Measurements from ENCODE around the gene NCKAP5. TPM values are rescaled to one million over a fixed set of nuclear protein-coding genes. Genes with fewer than 3 reads are reported as not detected.

The NCKAP5 gene
- total RNA-seq, 1 donor from 2014 or later: 0.26 TPM

DNA sequence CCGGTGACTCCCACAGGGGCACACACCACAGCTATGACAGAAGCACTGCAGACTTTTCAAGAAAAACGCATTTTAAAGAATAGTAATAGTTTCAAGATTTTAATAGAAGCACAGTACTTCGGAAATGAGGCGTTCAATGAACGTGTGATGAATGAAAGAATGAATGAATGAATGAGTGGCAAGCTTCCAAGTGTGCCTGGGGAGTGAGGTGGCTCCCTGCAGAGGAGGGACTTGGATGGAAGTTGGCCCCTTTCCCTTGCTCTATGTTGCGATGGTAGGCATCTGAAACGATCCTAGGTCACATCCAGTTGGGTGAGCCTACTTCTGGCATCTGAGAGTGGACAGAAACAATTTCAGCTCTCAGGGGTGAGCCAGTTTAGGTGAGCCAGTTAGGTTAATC, 65.6 kb downstream of the NCKAP5 start:
- no peak overlapping the region for H3K4me3 ChIP-seq (ENCODE audit: low read depth, low read length)
- TF ChIP-seq, protein P1, sequence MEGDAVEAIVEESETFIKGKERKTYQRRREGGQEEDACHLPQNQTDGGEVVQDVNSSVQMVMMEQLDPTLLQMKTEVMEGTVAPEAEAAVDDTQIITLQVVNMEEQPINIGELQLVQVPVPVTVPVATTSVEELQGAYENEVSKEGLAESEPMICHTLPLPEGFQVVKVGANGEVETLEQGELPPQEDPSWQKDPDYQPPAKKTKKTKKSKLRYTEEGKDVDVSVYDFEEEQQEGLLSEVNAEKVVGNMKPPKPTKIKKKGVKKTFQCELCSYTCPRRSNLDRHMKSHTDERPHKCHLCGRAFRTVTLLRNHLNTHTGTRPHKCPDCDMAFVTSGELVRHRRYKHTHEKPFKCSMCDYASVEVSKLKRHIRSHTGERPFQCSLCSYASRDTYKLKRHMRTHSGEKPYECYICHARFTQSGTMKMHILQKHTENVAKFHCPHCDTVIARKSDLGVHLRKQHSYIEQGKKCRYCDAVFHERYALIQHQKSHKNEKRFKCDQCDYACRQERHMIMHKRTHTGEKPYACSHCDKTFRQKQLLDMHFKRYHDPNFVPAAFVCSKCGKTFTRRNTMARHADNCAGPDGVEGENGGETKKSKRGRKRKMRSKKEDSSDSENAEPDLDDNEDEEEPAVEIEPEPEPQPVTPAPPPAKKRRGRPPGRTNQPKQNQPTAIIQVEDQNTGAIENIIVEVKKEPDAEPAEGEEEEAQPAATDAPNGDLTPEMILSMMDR (IDR thresholded peaks at IDR 0.05; ENCODE audit: insufficient read depth, low read length, severe bottlenecking): no peak

DNA sequence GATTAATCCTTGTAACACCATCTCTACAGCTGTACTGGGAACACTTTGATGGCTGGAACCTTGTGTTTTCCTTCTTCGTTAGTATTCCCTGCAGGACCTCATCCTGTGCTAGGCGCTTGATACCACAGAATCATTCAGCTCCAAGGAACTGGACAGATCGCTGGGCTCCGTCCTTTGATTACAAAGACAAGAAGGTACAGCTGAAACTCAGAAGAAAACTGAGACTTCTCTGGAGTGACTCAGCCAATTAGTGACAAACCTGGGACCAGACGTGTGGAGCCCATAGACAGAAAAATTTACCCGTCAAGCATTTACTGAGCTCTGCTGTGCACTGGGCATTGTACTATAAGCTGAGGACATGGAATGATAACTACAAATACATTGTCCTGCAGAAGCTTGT, 67.3 kb downstream of the NCKAP5 start:
- DNase-seq (ENCODE audit: low read depth) (no peak), FAIRE-seq (no peak)
- Histone ChIP-seq H3K36me3 (ENCODE audit: control insufficient read depth, insufficient read depth, low read length) (no peaks in the 10 kb centered on the region), H3K27me3 (ENCODE audit: control insufficient read depth, insufficient read depth, low read length) (no peaks in the 10 kb centered on the region), H3K4me3 (ENCODE audit: low read depth, low read length) (no peak overlapping the region)
- TF ChIP-seq, protein P1 (IDR thresholded peaks at IDR 0.05; ENCODE audit: insufficient read depth, low read length, severe bottlenecking): no peak

More for the DNA sequence above, 65.6 kb downstream of the NCKAP5 start:
- DNase-seq (ENCODE audit: low read depth) (no peak), FAIRE-seq (no peak)
- no peaks in the 10 kb centered on the region for H3K36me3 ChIP-seq (ENCODE audit: control insufficient read depth, insufficient read depth, low read length)
- H3K27me3 ChIP-seq (ENCODE audit: control insufficient read depth, insufficient read depth, low read length): no peaks in the 10 kb centered on the region

DNA sequence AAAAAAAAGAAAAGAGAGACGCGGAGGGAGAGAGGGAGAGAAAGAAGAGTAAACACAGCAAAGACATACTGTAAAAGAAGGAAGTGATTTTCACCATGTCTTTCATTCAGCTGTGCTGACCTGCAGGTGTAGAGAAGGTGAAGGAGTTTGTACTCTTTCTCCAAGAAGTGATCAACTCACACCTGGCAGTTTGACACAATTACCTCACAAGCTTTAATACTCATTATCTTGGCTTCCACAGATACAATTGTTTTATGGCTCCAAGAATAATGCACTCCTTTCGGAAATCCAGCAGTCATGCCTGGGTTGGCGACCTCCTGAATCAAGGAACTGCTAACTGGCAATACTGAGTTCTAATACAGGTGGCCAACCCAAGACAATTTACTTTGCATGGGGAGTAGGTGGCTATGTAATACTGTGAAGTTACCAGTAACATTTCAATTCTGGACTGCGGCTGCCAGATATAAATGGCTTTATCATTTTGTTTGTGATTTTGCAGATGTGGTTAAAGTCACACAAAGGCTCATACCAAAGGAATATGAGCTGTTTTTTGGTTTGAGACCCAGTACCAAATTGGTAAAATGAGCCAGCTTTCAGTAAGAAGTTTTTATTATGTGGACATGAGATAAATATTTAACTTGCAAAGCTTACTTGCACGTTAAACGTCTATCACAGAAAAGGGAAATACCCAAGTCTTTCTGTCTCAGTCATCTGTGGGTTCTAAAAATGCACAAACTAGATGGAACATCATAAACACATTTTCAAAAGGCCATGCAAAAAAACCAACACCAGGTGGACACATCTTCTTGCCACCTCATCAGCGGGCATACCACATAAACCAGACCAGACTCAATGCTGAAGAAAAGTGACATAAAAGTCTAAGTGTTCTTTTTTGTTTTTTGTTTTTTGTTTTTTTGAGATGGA, 69.3 kb downstream of the NCKAP5 start:
- FAIRE-seq (no peak), DNase-seq (ENCODE audit: low read depth) (no peak)
- Histone ChIP-seq H3K27me3 (ENCODE audit: control insufficient read depth, insufficient read depth, low read length) (no peaks in the 10 kb centered on the region), H3K4me3 (ENCODE audit: low read depth, low read length) (no peak overlapping the region), H3K36me3 (ENCODE audit: control insufficient read depth, insufficient read depth, low read length) (no peaks in the 10 kb centered on the region)
- TF ChIP-seq, protein P1 (IDR thresholded peaks at IDR 0.05; ENCODE audit: insufficient read depth, low read length, severe bottlenecking): no peak

DNA sequence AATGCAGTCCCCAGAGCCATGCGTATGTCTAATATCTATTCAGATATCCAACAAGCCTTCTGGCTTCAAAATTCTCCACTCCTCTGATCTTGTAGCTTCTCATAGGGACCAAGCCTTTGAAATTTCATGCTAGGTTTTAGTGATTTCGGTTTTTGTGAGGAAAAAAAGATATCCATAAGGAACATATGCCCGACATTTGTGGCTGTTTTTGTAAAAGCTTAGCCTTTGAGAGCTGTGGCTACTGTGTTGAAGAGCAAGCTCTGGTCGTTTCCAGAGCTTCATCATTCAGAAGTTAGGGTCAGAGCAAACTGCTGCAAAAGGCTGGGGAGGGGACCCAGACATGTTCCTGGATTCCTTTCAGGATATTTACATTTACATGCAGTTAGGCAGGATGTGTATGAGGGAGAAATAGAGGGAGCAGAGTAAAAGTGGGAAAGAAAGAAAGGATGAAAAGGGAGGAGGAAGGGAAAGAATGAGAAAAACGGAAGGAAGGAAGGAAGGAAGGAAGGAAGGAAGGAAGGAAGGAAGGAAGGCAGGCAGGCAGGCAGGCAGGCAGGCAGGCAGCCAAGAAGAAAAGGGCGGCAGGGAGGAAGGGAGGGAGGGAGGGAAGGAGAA, 70.2 kb downstream of the NCKAP5 start:
- Histone ChIP-seq H3K36me3 (ENCODE audit: control insufficient read depth, insufficient read depth, low read length) (no peaks in the 10 kb centered on the region), H3K27me3 (ENCODE audit: control insufficient read depth, insufficient read depth, low read length) (no peaks in the 10 kb centered on the region), H3K4me3 (ENCODE audit: low read depth, low read length) (no peak overlapping the region)
- TF ChIP-seq, protein P1 (IDR thresholded peaks at IDR 0.05; ENCODE audit: insufficient read depth, low read length, severe bottlenecking): no peak
- DNase-seq (ENCODE audit: low read depth) (no peak), FAIRE-seq (no peak)

DNA sequence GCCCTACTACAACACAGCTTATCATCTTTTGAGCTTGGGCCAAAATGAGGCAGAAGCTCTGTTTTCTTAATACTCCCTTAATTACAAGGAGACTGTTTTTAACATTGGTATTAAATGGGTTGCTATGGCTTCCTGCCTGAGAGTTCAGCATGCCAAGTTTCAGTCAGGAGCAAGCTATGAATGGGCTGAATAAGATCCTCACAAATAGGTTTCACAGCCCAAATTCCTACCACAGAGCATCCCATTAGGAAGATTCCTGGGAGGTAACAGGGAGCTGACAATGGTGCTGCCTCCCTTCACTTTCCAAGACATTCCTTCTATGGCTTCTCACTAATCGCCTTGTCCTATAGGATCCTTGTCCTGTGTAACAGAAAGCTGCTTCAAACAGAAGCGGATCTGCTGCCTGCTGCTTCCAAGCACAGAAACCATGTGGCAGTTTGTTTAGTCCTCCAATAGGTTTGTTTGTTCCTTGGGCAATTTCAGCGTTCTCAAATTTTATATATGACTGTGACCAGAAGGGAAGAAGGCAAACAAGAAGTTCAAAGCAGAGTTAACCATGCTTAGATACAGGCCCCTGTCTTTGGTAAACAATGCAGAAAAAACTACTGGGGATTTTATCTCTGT, 70.9 kb downstream of the NCKAP5 start:
- Histone ChIP-seq H3K36me3 (ENCODE audit: control insufficient read depth, insufficient read depth, low read length) (no peaks in the 10 kb centered on the region), H3K27me3 (ENCODE audit: control insufficient read depth, insufficient read depth, low read length) (no peaks in the 10 kb centered on the region), H3K4me3 (ENCODE audit: low read depth, low read length) (no peak overlapping the region)
- FAIRE-seq: no peak
- TF ChIP-seq, protein P1 (IDR thresholded peaks at IDR 0.05; ENCODE audit: insufficient read depth, low read length, severe bottlenecking): no peak
- DNase-seq (ENCODE audit: low read depth): no peak

Measured in bronchial epithelial cell (primary cell).